Gastrocnemius medialis (tissue), 4 donors: ENCODE results near the gene ERBIN. TPM values are rescaled to one million over a fixed set of nuclear protein-coding genes. Genes with fewer than 3 reads are reported as not detected.
"Not testable (repeated sequence)": the region's sequence is repeated elsewhere in the genome, so short reads cannot be mapped to it uniquely, and the experiment has no call there.

Experiments used
- ATAC-seq, 2 donors: fragments of 150-250 bp; one replicate each; pipeline ENCODE4 v1.9.1; 2016
- DNase-seq, 2 donors: peaks; one replicate each; pipeline ENCODE4 v3.0.0-alpha.2; 2019
- H3K27ac ChIP-seq, 4 donors: fragments of 200-600 bp; sonication (generic); 1 replicate in 1 of 4; 2 replicates in 3 of 4; pipeline ENCODE4 v1.5.1; 2016 to 2018; ENCODE audit warnings: mild to moderate bottlenecking in 2 of 4, moderate library complexity in 1 of 4
- H3K27me3 ChIP-seq, 3 donors: fragments of 200-600 bp; sonication (generic) in 2 of 3; 1 replicate in 1 of 3; 2 replicates in 2 of 3; pipeline versions ENCODE4 v1.5.1 to v1.6.0; 2016 to 2019; ENCODE audit warnings: mild to moderate bottlenecking in 1 of 3, moderate library complexity in 1 of 3
- H3K36me3 ChIP-seq, 2 donors: fragments of 200-600 bp; sonication (generic) in 1 of 2; one replicate each; pipeline ENCODE4 v1.5.1; 2017 to 2018
- H3K4me1 ChIP-seq, 2 donors: fragments of 200-600 bp; sonication (generic) in 1 of 2; one replicate each; pipeline ENCODE4 v1.5.1; 2016 to 2017; ENCODE audit warnings: mild to moderate bottlenecking in 2 of 2
- H3K4me3 ChIP-seq, 4 donors: fragments of 200-600 bp; sonication (generic) in 3 of 4; 1 replicate in 1 of 4; 2 replicates in 3 of 4; pipeline ENCODE4 v1.5.1; 2016 to 2019; ENCODE audit warnings: mild to moderate bottlenecking in 2 of 4
- H3K9me3 ChIP-seq, 3 donors: fragments of 200-600 bp; sonication (generic) in 2 of 3; 1 replicate in 1 of 3; 2 replicates in 2 of 3; pipeline ENCODE4 v1.5.1; 2016 to 2019
- POLR2A ChIP-seq, 2 donors: fragments of 450-650 bp; IDR thresholded peaks; one replicate each; pipeline ENCODE4 v1.6.1; 2017; ENCODE audit warnings: antibody characterized with exemption in 2 of 2, mild to moderate bottlenecking in 2 of 2, moderate library complexity in 2 of 2
- in situ Hi-C, 4 donors: fragments of 200-750 bp; cut with MboI; loops; one replicate each; pipeline versions ENCODE4 v1.15.0 to v1.8.0; 2017; ENCODE audit warnings: low sequenced_read_pairs in 4 of 4
- intact Hi-C: fragments of 100-400 bp; cut with DNase I; formaldehyde crosslinking; loops from one replicate; pipeline ENCODE4 v1.15.1; 2023; ENCODE audit warnings: low total_unique reads
- total RNA-seq, 4 donors: library from RNA; depleted of rRNA; stranded (reverse); fragments of >200 nt; gene quantifications; one replicate each; pipeline versions ENCODE4 v1.1.0 to v1.2.3, GENCODE V29; 2016
- TF ChIP-seq, protein P1 (sequence below), 5 experiments: fragments of 450-650 bp in 3 of 5; fragments of 200-600 bp in 2 of 5; sonication (generic) in 2 of 5; IDR thresholded peaks in 4 of 5; conservative IDR thresholded peaks in 1 of 5; 1 replicate in 4 of 5; 2 replicates in 1 of 5; pipeline ENCODE4 v1.5.1; 2016 to 2019; ENCODE audit warnings: antibody characterized with exemption in 5 of 5, mild to moderate bottlenecking in 3 of 5, moderate library complexity in 3 of 5

ERBIN gene
- total RNA-seq, 4 donors from 2014 or later: 35.1 to 42.0 (median 38.7) TPM

DNA sequence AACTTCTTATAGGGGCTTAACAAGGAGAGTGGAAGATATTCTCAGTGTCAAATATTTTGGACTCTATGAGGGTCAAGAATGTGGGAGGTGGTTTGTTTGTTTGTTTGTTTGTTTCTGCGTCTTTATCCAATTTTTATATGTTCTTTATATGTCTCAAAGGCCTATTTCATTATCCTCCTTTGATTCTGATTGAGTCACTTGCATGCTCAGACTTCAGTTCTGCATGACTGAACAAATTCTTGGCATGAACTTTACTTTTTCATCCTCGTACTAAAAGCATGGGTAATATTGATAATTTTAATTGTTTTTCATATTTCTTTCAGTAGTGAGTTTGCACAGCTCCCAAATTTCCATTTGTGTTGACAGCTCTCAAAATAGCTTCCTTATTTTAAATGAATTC lies 19.2 kb upstream of the ERBIN start:
- intact Hi-C loops (no loop called here), in situ Hi-C loops (no loop called here)
- no peak overlapping the region for H3K4me3 ChIP-seq
- no peak for DNase-seq
- H3K27me3 ChIP-seq: no peaks in the 10 kb centered on the region
- no peaks in the 10 kb centered on the region for H3K4me1 ChIP-seq
- ATAC-seq: no peak
- no peak overlapping the region for H3K27ac ChIP-seq
- H3K9me3 ChIP-seq: no peaks in the 10 kb centered on the region
- no peaks in the 10 kb centered on the region for H3K36me3 ChIP-seq
- no peak for TF ChIP-seq POLR2A (IDR thresholded peaks at IDR 0.05)
- TF ChIP-seq, protein P1, sequence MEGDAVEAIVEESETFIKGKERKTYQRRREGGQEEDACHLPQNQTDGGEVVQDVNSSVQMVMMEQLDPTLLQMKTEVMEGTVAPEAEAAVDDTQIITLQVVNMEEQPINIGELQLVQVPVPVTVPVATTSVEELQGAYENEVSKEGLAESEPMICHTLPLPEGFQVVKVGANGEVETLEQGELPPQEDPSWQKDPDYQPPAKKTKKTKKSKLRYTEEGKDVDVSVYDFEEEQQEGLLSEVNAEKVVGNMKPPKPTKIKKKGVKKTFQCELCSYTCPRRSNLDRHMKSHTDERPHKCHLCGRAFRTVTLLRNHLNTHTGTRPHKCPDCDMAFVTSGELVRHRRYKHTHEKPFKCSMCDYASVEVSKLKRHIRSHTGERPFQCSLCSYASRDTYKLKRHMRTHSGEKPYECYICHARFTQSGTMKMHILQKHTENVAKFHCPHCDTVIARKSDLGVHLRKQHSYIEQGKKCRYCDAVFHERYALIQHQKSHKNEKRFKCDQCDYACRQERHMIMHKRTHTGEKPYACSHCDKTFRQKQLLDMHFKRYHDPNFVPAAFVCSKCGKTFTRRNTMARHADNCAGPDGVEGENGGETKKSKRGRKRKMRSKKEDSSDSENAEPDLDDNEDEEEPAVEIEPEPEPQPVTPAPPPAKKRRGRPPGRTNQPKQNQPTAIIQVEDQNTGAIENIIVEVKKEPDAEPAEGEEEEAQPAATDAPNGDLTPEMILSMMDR (IDR thresholded peaks at IDR 0.05 in 4 of 5, conservative IDR thresholded peaks at IDR 0.05 in 1 of 5): no peak

DNA sequence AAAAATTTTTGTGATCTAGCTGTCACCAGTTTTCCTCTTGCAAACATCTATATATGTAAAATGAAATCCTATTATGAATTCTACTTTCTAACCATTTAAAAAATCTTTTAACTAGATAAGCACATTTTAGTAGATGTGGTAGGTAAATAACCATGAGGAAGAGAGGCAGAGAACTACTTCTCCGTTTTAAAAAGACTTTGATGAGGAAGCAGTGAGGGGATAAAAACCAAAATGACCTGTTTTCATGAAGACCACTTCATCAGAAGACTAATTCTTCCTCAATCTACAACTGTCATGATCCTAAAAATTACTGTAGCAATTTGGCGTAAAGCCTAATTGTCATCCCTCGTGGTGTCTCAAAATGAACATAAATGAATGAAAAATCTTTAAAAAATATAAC lies 15.7 kb upstream of the ERBIN start:
- intact Hi-C loops: no loop called here

DNA sequence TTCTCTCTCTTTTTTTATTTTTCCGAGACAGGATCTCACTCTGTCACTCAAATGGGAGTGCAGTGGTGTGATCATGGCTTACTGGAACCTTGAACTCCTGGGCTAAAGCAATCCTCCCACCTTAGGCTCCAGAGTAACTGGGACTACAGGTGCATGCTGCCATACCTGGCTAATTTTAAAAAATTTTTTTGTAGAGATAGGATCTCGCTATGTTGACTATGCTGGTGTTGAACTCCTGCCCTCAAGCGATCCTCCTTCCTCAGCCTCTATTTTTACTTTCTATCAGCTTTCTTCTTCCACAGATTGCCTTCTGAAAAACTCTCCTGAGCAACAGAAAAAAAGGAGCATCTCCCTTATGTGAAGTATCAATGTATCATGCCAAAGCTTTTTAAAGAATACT lies 14.1 kb upstream of the ERBIN start:
- no peaks in the 10 kb centered on the region for H3K4me1 ChIP-seq
- intact Hi-C loops (no loop called here), in situ Hi-C loops (no loop called here)
- TF ChIP-seq POLR2A (IDR thresholded peaks at IDR 0.05): no peak
- TF ChIP-seq, protein P1 (IDR thresholded peaks at IDR 0.05 in 4 of 5, conservative IDR thresholded peaks at IDR 0.05 in 1 of 5): no peak
- no peak overlapping the region for H3K27ac ChIP-seq
- ATAC-seq (no peak), DNase-seq (no peak)
- no peak overlapping the region for H3K4me3 ChIP-seq
- H3K36me3 ChIP-seq: no peaks in the 10 kb centered on the region
- H3K9me3 ChIP-seq: no peaks in the 10 kb centered on the region
- no peaks in the 10 kb centered on the region for H3K27me3 ChIP-seq

More for the DNA sequence above, 15.7 kb upstream of the ERBIN start:
- TF ChIP-seq, protein P1 (IDR thresholded peaks at IDR 0.05 in 4 of 5, conservative IDR thresholded peaks at IDR 0.05 in 1 of 5): no peak
- TF ChIP-seq POLR2A (IDR thresholded peaks at IDR 0.05): no peak
- in situ Hi-C loops: no loop called here
- no peaks in the 10 kb centered on the region for H3K4me1 ChIP-seq
- no peaks in the 10 kb centered on the region for H3K27me3 ChIP-seq
- no peak overlapping the region for H3K27ac ChIP-seq
- no peaks in the 10 kb centered on the region for H3K9me3 ChIP-seq
- ATAC-seq (no peak), DNase-seq (no peak)
- no peak overlapping the region for H3K4me3 ChIP-seq
- H3K36me3 ChIP-seq: no peaks in the 10 kb centered on the region

DNA sequence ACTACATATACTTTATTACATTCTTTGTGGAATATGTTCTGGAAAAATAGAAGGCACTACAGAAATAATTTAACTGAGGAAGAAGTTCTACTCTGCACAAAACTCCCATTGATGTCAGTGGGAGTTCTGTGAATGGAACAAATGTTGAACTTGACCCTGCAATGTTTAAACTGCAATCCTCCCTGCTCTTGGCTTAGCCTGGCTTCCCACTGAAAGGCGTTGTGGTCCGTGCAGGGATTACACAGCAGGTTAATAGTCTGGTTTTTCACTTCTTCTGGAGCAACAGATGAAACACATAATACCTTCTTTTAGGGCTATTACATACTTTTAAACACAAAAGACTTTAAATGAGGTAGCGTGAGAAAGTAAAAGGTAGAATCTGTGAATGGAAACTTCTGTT lies 12.9 kb upstream of the ERBIN start:
- Histone ChIP-seq H3K36me3 (no peaks in the 10 kb centered on the region), H3K9me3 (no peaks in the 10 kb centered on the region), H3K27ac (no peak overlapping the region), H3K27me3 (no peaks in the 10 kb centered on the region), H3K4me1 (no peaks in the 10 kb centered on the region), H3K4me3 (no peak overlapping the region)
- intact Hi-C loops: no loop called here
- ATAC-seq (no peak), DNase-seq (no peak)
- TF ChIP-seq, protein P1 (IDR thresholded peaks at IDR 0.05 in 4 of 5, conservative IDR thresholded peaks at IDR 0.05 in 1 of 5): no peak
- no peak for TF ChIP-seq POLR2A (IDR thresholded peaks at IDR 0.05)
- in situ Hi-C loops: no loop called here

DNA sequence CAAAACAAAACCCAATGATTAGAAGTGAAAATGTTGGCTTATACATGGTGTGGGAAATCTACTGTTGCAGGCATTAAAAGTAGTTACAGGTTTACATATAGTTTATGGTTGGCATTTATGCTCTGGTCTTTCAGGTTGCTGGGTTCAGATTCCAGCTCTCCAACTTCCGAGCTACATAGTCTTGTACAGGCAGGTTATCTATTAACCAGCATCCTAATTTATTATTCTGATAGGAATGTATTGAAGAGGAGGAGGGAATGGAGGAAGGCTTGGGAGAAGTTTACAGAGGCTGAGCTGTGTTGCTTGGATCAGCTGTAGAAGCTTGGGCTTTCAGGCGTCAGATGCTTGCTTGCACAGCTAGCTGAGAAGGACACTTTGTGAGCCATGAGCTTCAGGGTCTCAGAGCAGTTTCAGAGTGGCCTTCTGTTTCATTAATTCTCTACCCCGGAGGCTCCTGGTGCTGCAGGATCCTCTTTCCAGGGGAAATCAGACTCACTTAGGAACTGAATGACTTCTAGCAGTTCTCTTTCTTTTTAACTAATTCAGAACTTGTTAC lies 11.7 kb upstream of the ERBIN start:
- DNase-seq: no peak
- TF ChIP-seq, protein P1 (IDR thresholded peaks at IDR 0.05 in 4 of 5, conservative IDR thresholded peaks at IDR 0.05 in 1 of 5): no peak
- TF ChIP-seq POLR2A (IDR thresholded peaks at IDR 0.05): no peak
- Histone ChIP-seq H3K9me3 (no peaks in the 10 kb centered on the region), H3K27me3 (no peaks in the 10 kb centered on the region), H3K36me3 (no peaks in the 10 kb centered on the region), H3K27ac (no peak overlapping the region), H3K4me3 (no peak overlapping the region), H3K4me1 (peaks cover 0 to 3% of the 10 kb centered on the region in 2 donors)
- in situ Hi-C loops: no loop called here
- intact Hi-C loops: no loop called here
- ATAC-seq: no peak

DNA sequence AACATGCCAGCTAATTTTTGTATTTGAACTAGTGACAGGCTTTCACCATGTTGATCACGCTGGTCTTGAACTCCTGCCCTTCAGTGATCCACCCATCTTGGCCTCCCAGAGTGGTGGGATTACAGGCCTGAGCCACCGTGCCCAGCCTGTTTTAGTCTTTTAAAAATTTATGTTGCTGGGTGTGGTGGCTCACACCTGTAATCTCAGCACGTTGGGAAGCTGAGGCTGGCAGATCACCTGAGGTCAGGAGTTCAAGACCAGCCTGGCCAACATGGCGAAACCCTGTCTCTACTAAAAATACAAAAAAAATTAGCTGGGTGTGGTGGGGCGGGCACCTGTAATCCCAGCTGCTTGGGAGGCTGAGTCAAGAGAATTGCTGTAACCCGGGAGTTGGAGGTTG lies 10.7 kb upstream of the ERBIN start:
- H3K4me1 ChIP-seq, DNase-seq, H3K27me3 ChIP-seq, ATAC-seq, in situ Hi-C loops, intact Hi-C loops, H3K36me3 ChIP-seq, H3K4me3 ChIP-seq, H3K27ac ChIP-seq, H3K9me3 ChIP-seq: not testable (repeated sequence)
